Measurements from ENCODE around the gene FGFBP2. TPM values are rescaled to one million over a fixed set of nuclear protein-coding genes. Genes with fewer than 3 reads are reported as not detected.

Gene FGFBP2
- total and polyA plus RNA-seq, 2 experiments from 2014 or later: 0.18 to 0.56 TPM

DNA sequence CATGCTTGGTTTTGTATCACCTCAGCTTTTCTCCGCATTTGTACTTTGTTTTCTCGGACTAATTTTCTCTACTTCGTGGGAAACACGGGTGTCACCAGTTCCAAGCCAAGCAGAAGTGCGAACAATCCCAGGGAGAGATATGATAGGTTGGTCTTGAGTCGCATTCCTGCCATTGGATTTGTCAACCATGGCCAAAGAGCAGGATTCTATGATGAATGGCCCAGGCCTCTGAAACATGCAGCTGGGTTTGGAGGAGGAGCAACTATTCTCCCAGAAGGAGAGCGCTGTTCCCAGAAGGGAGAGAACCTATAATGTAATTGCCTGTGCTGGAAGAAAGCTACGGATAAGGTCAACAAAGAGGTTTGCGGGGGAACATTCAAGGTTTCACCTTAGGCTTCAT lies 14.1 kb downstream of the FGFBP2 start (continued):
- TF ChIP-seq, protein P1, sequence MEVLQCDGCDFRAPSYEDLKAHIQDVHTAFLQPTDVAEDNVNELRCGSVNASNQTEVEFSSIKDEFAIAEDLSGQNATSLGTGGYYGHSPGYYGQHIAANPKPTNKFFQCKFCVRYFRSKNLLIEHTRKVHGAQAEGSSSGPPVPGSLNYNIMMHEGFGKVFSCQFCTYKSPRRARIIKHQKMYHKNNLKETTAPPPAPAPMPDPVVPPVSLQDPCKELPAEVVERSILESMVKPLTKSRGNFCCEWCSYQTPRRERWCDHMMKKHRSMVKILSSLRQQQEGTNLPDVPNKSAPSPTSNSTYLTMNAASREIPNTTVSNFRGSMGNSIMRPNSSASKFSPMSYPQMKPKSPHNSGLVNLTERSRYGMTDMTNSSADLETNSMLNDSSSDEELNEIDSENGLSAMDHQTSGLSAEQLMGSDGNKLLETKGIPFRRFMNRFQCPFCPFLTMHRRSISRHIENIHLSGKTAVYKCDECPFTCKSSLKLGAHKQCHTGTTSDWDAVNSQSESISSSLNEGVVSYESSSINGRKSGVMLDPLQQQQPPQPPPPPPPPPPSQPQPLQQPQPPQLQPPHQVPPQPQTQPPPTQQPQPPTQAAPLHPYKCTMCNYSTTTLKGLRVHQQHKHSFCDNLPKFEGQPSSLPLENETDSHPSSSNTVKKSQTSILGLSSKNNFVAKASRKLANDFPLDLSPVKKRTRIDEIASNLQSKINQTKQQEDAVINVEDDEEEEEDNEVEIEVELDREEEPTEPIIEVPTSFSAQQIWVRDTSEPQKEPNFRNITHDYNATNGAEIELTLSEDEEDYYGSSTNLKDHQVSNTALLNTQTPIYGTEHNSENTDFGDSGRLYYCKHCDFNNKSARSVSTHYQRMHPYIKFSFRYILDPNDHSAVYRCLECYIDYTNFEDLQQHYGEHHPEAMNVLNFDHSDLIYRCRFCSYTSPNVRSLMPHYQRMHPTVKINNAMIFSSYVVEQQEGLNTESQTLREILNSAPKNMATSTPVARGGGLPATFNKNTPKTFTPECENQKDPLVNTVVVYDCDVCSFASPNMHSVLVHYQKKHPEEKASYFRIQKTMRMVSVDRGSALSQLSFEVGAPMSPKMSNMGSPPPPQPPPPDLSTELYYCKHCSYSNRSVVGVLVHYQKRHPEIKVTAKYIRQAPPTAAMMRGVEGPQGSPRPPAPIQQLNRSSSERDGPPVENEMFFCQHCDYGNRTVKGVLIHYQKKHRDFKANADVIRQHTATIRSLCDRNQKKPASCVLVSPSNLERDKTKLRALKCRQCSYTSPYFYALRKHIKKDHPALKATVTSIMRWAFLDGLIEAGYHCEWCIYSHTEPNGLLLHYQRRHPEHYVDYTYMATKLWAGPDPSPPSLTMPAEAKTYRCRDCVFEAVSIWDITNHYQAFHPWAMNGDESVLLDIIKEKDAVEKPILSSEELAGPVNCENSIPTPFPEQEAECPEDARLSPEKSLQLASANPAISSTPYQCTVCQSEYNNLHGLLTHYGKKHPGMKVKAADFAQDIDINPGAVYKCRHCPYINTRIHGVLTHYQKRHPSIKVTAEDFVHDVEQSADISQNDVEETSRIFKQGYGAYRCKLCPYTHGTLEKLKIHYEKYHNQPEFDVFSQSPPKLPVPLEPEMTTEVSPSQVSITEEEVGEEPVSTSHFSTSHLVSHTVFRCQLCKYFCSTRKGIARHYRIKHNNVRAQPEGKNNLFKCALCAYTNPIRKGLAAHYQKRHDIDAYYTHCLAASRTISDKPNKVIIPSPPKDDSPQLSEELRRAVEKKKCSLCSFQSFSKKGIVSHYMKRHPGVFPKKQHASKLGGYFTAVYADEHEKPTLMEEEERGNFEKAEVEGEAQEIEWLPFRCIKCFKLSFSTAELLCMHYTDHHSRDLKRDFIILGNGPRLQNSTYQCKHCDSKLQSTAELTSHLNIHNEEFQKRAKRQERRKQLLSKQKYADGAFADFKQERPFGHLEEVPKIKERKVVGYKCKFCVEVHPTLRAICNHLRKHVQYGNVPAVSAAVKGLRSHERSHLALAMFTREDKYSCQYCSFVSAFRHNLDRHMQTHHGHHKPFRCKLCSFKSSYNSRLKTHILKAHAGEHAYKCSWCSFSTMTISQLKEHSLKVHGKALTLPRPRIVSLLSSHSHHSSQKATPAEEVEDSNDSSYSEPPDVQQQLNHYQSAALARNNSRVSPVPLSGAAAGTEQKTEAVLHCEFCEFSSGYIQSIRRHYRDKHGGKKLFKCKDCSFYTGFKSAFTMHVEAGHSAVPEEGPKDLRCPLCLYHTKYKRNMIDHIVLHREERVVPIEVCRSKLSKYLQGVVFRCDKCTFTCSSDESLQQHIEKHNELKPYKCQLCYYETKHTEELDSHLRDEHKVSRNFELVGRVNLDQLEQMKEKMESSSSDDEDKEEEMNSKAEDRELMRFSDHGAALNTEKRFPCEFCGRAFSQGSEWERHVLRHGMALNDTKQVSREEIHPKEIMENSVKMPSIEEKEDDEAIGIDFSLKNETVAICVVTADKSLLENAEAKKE (CRISPR knock-in tag; IDR thresholded peaks at IDR 0.05): no peak
- TF ChIP-seq ZNF114 (CRISPR knock-in tag; IDR thresholded peaks at IDR 0.05): no peak
- no peak for TF ChIP-seq EZH2phosphoT487 (IDR thresholded peaks at IDR 0.05; ENCODE audit: unreplicated experiment)
- no peak for TF ChIP-seq STAT1 (IDR thresholded peaks at IDR 0.05; ENCODE audit: unreplicated experiment)
- TF ChIP-seq CREB1 (CRISPR knock-in tag; IDR thresholded peaks at IDR 0.05; ENCODE audit: low read depth): no peak

DNA sequence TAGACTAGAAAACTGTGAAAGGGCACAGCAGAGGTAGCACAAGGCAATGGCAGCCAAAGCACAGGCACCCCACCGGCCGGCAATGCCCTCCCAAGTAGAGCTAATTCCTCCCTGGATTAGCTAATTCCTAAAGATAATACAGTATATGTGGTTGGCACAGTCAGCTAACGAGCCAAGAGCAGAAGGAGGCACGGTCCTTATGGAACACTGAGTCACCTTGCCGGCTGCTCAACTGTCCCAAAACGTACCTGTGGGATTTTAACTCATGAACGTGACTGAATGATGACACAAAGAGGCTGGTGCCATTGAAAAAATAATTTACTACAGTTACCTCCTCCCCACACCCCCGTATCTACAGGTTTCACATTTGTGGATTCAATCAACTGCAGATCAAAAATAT lies 15.3 kb downstream of the FGFBP2 start:
- no peaks in the 10 kb centered on the region for H3K36me3 Mint-ChIP-seq (ENCODE audit: low read depth)
- no peaks in the 10 kb centered on the region for H3K4me1 Mint-ChIP-seq
- peaks cover 6% of the 10 kb centered on the region for H3K27me3 Mint-ChIP-seq (ENCODE audit: insufficient read depth, low read depth, poor library complexity)
- Histone ChIP-seq H3K27me3 (ENCODE audit: insufficient read depth) (no peaks in the 10 kb centered on the region), H2AFZ (no peak overlapping the region), H3F3A (replicated peaks; ENCODE audit: low read depth) (no peaks in the 10 kb centered on the region), H3K36me3 (ENCODE audit: insufficient read depth) (no peaks in the 10 kb centered on the region), H3K4me2 (no peak overlapping the region), H4K20me1 (replicated peaks; ENCODE audit: insufficient read depth) (no peaks in the 10 kb centered on the region), H3K79me2 (replicated peaks; ENCODE audit: insufficient read depth) (no peaks in the 10 kb centered on the region), H3K9me2 (ENCODE audit: insufficient read depth) (peaks cover 23% of the 10 kb centered on the region), H3K4me1 (ENCODE audit: insufficient read depth) (no peaks in the 10 kb centered on the region), H3K4me3 (no peak overlapping the region), H3K27ac (ENCODE audit: low read depth) (no peak overlapping the region)
- DNase-seq (ENCODE audit: low spot score) (no peak), ATAC-seq (no peak)
- H3K27ac Mint-ChIP-seq: no peak overlapping the region
- H3K9me3 Mint-ChIP-seq: no peaks in the 10 kb centered on the region
- no peak overlapping the region for H3K4me3 Mint-ChIP-seq
- TF ChIP-seq, protein P2, sequence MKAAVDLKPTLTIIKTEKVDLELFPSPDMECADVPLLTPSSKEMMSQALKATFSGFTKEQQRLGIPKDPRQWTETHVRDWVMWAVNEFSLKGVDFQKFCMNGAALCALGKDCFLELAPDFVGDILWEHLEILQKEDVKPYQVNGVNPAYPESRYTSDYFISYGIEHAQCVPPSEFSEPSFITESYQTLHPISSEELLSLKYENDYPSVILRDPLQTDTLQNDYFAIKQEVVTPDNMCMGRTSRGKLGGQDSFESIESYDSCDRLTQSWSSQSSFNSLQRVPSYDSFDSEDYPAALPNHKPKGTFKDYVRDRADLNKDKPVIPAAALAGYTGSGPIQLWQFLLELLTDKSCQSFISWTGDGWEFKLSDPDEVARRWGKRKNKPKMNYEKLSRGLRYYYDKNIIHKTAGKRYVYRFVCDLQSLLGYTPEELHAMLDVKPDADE (IDR thresholded peaks at IDR 0.05): no peak
- TF ChIP-seq CREB1 (CRISPR knock-in tag; IDR thresholded peaks at IDR 0.05; ENCODE audit: low read depth): no peak
- TF ChIP-seq, protein P3, sequence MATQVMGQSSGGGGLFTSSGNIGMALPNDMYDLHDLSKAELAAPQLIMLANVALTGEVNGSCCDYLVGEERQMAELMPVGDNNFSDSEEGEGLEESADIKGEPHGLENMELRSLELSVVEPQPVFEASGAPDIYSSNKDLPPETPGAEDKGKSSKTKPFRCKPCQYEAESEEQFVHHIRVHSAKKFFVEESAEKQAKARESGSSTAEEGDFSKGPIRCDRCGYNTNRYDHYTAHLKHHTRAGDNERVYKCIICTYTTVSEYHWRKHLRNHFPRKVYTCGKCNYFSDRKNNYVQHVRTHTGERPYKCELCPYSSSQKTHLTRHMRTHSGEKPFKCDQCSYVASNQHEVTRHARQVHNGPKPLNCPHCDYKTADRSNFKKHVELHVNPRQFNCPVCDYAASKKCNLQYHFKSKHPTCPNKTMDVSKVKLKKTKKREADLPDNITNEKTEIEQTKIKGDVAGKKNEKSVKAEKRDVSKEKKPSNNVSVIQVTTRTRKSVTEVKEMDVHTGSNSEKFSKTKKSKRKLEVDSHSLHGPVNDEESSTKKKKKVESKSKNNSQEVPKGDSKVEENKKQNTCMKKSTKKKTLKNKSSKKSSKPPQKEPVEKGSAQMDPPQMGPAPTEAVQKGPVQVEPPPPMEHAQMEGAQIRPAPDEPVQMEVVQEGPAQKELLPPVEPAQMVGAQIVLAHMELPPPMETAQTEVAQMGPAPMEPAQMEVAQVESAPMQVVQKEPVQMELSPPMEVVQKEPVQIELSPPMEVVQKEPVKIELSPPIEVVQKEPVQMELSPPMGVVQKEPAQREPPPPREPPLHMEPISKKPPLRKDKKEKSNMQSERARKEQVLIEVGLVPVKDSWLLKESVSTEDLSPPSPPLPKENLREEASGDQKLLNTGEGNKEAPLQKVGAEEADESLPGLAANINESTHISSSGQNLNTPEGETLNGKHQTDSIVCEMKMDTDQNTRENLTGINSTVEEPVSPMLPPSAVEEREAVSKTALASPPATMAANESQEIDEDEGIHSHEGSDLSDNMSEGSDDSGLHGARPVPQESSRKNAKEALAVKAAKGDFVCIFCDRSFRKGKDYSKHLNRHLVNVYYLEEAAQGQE (IDR thresholded peaks at IDR 0.05; ENCODE audit: unreplicated experiment): no peak
- TF ChIP-seq JUNB (IDR thresholded peaks at IDR 0.05; ENCODE audit: unreplicated experiment): no peak
- TF ChIP-seq ZNF114 (CRISPR knock-in tag; IDR thresholded peaks at IDR 0.05): no peak
- TF ChIP-seq ZNF331 (CRISPR knock-in tag; IDR thresholded peaks at IDR 0.05; ENCODE audit: low read depth): no peak
- no peak for TF ChIP-seq EZH2phosphoT487 (IDR thresholded peaks at IDR 0.05; ENCODE audit: unreplicated experiment)
- TF ChIP-seq POLR2AphosphoS5 (IDR thresholded peaks at IDR 0.05; ENCODE audit: low read depth): no peak
- no peak for TF ChIP-seq EZH2 (IDR thresholded peaks at IDR 0.05; ENCODE audit: low read depth, unreplicated experiment)
- TF ChIP-seq NANOG (IDR thresholded peaks at IDR 0.05; ENCODE audit: borderline replicate concordance): no peak
- TF ChIP-seq, protein P4, sequence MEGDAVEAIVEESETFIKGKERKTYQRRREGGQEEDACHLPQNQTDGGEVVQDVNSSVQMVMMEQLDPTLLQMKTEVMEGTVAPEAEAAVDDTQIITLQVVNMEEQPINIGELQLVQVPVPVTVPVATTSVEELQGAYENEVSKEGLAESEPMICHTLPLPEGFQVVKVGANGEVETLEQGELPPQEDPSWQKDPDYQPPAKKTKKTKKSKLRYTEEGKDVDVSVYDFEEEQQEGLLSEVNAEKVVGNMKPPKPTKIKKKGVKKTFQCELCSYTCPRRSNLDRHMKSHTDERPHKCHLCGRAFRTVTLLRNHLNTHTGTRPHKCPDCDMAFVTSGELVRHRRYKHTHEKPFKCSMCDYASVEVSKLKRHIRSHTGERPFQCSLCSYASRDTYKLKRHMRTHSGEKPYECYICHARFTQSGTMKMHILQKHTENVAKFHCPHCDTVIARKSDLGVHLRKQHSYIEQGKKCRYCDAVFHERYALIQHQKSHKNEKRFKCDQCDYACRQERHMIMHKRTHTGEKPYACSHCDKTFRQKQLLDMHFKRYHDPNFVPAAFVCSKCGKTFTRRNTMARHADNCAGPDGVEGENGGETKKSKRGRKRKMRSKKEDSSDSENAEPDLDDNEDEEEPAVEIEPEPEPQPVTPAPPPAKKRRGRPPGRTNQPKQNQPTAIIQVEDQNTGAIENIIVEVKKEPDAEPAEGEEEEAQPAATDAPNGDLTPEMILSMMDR (conservative IDR thresholded peaks at IDR 0.05; ENCODE audit: low read depth in 2 of 2): no peak
